GM21528 (cell line): ENCODE results near the gene ZNF697.
"Not testable (repeated sequence)": the region's sequence is repeated elsewhere in the genome, so short reads cannot be mapped to it uniquely, and the experiment has no call there.

Experiments
- ATAC-seq: cut with Tn5 transposase; IDR thresholded peaks from one replicate; pipeline ENCODE4 v1.9.1; 2021; ENCODE audit warnings: mild to moderate bottlenecking, moderate library complexity; ENCODE audit not compliant: unreplicated experiment, low FRiP score

The ZNF697 gene

DNA sequence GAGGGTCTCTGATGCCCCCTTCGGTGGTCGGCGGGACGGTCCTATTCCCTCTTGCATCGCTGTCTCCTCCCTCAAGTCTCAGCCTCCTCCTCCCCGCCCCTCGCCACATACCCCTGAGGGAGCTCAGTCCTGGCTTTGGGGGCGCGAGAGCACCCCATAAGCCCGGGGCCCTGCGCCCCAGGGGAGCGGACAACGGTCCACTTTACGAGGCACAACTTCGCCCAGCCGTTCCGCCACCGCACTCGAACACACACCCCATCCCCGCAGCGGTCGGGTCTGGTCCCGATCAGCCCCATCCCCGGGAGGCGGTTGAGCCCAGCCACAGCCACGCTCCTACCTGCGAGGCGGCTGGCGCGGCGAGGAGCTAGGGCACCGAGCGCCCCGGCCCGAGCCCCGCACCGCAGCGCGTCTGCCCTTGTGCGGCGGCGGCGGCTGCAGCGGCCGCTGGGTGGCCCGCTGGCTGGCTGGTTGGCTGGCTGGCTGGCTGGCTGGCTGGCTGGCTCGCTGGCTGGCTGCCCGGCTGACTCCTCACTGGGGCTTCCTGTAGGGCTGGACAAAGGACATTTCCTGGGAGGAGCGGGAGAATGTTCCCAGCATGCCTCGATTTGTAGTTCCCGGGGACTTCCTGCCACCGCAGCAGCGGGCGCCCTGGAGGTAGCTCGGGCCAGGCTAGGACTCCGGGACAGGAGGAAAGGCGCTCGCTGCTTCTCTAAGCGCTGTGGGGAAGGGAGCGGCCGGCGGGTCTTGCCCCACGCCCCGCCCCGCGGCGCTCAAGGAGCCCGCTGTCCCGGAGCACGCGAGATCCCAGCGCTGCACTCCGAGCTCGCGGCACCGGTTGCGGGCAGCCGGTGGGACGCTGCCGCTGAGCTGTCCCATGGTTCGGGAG is at the start of gene ZNF697:
Gene ZNF697, minus strand, starts transcription at position 533 of the 886 bp plus-strand sequence. CDS start 22,166 bp downstream, outside the sequence.
- ATAC-seq = peak; percentile 68

DNA sequence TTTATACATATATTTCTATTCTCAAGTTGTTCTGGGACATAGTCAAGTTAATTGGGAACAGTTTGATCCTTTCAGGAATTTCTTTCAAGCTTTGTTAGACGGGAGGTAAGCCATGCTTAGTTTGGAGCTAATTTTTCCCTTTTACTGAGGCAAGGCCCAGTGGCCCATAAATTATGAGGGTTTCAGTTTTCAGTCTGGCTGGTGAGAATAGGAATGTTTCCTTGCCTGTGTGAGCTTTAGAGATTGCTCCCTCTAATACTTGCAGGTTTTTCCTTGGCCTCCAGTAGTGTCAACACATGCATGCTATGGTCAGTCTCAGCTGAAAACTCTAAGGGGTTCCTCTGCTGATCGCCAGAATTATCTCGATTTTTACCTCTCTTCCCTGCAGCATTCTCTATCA is 49.5 kb upstream of the ZNF697 start:
- no peak for ATAC-seq

DNA sequence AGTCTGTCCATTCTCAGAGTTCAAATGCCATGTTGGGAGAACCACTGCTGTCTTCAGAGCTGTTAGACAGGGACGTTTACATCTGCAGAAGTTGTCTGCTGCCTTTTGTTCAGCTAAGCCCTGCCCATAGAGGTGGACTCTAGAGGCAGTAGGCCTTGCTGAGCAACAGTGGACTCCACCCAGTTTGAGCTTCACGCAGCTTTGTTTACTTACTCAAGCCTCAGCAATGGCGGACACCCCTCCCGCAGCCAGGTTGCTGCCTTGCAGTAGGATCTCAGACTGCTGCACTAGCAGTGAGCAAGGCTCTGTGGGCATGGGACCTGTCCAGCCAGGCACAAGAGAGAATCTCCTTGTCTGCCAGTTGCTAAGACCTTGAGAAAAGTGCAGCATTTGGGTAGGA is 48.8 kb upstream of the ZNF697 start:
- ATAC-seq = not testable (repeated sequence)

DNA sequence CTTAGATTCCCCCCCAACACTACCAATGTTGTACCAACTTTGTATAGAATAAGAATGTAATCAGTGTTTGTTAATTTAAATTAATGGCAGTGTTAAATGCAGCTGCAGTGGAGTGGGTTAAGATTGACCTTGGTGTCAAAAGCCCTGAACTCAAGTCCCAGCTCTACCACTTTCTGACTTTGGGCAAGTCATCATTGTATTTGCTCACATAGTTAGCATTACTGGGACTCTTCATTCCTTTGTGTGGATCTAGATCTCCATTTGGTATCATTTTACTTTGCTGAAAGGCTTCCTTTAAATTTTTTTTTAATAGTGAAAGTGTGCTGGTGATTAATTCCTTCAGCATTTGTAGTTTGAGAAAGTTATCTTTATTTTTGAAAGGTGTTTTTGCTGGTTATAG is 41.4 kb upstream of the ZNF697 start:
- ATAC-seq = no peak

DNA sequence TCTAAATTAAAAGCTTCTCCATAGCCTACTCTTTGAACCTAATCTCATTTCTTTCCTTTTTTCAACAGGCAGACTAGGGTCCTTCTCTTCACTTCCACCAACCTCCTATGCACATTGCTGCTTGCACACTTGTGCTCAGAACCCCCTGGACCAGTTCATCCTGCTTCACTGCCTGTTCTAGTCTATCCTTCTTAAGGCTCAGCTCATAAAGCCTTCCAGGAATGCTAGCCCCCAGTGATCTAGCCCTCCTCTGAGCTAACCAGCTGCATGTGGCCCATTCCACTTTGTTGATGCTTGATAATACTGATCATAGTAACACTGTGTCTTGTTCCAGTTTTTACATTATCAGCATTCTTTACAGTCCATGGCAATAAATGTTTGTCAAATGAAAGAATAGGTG is 40.7 kb upstream of the ZNF697 start:
- ATAC-seq = no peak

DNA sequence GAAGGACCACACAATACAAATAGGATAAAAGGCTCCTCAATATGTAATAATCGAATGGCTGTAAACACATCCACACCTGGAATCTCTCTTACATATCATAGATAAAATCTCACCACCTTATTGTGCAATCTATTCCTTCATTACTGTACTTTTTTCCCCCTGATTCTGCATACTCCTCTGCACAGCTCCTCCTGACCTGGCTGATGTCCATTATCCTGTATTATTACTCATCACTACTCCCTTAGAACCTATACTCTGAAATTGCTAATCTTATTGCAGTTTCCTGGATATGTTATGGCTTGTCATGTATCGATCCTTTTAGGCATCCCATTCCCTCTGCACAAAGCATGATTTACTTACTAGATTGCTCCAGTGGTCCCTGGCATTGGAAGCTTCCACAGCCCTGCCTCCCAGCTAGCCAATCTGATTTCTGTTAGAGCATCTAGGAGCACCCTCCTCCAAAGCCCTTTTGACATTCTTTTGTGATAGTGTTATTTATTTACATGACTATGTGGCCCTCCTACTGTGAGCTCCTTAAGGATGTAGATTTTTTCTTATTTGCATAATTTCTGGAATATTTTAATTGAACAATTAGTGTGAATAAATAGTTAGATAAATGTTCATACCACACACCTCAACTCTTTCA is 39.5 kb upstream of the ZNF697 start:
- ATAC-seq = no peak

DNA sequence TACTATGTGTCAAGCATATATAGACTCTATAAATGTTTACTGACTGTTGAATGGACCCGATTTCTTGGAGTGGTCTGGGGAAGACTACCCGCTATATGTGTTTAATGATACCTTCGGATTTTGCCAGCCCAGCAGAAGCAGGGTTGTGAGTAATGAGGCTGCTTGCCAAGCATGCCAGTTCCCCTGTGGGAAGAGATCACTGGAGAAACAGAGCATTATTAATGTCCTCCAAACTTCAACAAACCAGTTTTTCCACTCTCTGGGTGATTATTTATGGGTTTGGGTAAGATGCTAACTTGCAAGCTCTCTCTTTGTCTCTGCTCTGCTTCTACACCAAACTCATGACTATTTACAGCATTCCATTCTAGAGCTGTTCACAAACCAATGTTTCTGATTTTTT is 38.6 kb upstream of the ZNF697 start:
- ATAC-seq = no peak

DNA sequence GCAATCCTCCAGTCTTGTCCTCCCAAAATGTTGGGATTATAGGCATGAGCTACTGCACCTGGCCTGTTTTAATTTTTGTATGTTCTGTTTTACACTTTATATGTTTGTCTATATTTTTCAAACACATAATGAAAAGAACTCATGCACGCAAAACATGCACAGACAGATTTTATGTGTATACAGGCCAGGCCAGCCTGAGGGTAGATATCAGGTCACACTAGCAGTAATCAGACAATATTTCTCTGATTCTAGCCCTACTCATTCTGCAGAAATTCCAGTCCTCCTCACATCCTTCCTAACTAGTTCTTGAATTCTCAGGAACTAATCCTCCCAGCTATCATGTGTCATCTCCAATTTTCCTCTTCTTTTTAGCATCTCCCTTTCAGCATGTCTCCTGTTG is 35.8 kb upstream of the ZNF697 start:
- no peak for ATAC-seq

DNA sequence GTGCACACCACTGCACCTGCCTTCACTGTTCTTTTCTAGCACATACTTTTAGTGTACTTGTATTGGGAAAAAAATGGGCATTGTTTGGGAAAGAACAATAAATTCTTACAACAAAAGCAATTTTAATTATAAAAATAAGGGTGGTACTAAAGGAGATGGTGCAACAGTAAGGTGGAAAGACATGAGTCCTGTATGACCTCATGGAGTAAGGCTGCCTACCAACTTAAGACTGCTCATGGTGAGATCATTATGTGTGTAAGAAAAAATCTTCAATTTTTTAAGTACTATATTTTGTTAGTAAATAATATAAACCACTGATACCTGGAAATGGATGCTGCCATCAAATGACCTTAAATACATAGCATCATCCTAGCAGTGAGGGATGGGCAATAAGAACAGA is 34.1 kb upstream of the ZNF697 start:
- ATAC-seq = no peak

DNA sequence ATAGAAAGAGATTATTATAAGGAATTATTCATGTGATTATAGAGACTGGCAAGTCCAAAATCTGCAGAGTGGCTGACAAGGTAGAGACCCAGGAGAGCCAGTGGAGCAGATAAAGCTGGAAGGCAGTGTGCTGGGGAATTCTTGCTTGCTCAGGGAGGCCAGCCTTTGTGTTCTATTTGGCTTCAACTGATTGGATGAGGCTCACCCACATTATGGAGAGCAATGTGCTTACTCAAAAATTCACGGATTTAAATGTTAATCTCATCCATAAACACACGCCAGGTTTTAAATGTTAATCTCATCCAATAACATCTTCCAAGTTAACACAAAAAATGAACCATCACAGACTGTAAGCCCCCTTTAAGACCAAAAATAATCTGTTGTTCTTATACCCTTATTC is 33.5 kb upstream of the ZNF697 start:
- no peak for ATAC-seq

DNA sequence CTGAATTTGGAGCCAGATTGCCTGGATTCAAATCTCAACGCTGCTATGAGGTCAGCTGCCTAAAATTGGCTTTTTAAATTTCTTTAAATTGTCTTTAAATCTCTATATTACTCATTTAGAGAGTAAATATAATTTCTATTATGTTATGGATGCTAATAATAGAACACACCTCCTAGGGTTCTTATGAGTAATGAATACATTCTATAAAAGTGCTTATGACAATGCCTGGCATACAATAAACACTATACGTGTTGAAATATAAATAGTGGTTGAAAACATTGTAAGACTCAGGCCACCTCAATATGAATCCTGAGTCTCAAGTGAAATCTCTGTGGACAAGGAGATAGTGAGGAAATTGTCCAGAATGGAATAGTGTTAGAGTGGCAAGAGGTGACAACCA is 32.7 kb upstream of the ZNF697 start:
- no peak for ATAC-seq

DNA sequence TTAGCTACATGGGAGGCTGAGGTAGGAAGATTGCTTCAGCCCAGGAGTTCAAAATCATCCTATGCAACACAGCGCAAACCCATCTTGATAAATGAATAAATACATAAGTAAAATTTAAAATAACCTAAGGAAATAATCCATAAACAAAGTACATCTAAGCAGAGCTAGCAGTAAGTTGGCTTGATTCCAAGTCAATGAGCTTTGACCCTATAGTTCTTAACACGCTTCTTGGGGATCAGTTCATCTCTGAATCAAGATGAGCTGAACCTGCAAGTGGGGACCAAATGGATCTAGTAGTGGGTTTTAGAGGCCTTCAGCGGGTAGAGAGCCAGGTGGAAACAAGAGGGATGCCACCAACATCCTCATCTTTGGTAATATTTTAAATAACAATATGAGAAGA is 32.1 kb upstream of the ZNF697 start:
- ATAC-seq = no peak

DNA sequence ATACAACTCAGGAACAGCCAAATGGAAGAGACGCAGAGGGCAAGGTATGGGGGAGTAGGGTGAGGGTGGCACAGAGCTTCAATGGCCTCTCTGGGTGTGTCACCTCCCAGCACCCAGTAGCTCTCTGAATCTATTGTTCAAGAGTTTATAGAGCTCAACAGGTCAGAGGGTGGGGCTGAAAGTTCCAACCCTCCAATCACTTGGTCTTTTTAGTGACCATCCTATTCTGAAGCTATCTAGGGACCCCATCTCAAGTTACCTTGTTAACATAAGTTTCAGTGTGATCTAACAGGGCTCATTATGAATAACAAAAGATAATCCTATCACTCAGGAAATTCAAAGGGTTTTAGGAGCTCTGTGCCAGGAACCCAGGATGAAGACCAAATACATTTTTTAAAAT is 31.2 kb upstream of the ZNF697 start:
- ATAC-seq = no peak

DNA sequence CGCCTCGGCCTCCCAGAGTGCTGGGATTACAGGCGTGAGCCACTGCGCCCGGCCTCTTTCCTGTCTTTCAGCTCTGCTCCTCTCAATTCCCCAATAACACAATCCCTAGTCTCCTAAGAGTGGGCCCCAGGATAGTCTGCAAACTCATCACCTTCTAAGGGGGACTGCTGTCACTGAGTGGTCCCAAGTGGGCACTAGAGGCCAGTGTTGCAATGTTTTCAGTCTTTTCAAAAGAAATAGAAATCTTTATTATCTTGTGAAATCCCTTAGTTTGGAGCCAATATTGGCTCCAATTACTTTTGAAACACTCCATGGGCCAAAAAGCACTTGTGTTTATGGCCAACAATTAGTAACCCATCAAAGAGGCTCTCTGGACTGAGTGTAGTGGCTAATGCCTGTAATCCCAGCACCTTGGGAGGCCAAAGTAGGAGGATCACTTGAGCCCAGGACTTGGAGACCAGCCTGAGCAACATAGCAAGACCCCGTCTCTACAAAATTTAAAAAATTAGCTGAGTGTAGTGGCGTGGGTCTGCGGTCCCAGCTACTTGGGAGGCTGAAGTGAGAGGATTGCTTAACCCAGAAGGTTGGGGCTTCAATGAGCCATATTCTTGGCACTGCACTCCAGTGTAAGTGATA is 28.6 kb upstream of the ZNF697 start:
- no peak for ATAC-seq

DNA sequence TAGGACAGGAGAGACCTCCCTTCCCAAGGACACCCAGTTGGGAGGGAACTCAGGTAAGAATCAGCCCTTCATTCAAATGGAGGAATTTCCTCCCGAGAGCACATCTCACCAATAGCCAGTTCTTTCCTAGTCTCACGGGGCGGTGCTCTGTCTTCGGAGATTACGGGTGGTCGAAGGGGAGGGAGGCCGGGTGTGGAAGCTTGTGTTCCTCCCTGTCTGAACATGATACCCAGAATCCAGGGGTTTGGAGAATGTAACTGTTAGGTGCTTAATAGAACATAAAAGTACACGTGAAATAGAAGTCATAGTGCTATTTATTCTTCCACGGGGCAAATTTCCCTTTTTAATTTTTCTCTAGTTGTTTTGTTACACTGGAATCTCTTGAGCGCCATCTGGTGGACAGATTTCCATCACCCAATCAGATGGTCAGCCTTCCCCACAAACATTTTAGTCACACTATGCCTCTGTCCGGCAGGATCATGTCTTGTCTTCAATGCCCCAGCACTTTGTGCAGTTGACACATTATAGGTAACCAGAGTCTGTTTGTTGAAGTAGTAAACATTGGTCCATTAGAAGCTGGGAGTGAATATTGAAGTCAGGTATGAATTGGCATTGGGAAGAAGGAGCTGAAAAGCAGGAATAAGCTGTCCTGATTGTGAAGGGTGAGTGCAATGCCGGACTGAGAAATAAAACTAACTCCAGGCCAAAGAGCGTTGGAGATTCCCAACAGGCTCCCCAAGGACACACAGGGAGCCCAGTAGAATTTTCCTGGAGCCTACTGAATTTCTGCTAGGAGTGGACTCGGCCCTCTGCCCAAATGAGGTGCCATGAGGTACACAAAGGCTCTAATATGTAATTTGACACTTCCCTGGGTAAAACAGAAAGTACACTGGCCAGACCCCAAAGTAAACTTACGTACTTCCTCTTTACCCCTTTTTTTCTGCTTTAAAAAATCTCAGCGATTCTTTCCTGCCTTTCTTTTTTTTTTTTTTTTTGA is 27.6 kb upstream of the ZNF697 start:
- no peak for ATAC-seq

DNA sequence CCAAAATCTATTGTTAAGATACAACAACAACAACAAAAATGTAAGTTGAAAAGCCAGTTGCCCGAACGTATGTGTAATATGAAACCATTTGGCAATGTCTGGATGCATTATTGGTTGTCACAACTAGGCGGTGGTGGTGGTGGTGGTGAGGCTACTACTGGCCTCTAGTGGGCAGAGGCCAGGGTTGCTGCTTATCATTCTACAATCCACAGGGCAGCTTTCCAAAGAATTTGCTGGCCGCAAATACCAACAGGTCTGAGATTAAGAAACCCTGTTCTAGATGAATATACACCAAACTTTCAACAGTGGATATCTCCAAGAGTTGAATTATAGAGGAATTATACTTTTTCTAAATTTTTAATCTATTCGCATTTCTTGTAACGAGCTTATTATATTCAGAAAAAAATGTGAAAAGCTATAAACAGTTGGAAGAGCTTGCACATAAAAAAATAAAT is 26.8 kb upstream of the ZNF697 start:
- peak; percentile 53 for ATAC-seq

DNA sequence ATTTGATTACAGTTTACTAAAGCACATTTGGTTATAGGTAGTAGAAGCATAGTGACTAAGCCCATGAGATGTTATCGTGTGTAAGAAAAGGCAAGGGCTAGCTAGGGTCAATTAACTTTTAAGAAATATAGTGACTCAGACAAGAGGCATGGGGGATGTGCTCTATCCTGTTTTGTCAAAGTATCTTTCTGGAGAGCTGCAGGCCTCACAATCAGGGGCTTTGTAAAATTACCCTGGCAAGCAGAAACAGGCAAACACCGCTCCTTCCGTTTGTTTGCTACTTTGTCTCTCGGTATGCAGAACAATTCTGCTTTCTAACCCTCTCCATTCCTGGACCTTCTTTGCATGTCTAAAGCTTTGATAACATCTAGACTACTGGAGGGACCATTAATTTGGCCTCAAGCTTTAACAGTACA is 26.1 kb upstream of the ZNF697 start:
- no peak for ATAC-seq

DNA sequence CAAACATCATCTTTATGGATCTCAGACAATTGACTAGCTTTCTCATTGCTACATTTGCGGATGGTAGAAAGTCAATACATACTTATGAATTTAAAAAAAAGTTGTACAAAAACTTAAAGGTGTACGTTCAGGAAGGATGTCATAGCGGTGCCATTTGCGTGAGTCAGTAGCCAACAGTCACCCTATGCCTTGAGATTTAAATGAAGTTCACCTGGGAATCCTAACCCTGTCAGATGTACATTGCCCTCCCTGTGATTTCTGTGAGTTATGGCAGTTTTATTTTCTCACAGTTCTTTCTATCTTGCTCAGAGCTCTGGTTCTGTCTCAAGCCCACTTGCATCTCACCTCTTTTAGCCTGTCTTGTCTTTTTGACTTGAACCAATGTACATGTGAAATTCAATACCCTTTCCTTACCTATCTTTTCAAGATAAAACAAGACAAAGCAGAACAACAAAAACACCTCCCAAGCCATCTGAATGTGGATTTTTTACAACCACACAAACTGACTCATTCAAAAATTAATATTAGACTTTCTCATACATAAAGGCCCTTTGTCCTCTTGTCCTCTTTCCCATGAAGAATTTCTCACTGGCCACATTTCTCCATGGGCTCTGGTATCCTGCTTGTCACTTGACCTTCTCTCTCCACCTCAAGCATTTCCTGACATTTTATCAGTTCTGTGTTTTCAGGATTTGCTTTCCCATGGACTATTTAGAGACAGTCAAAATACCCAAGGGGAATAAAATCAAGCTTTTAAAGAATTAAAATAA is 25.3 kb upstream of the ZNF697 start:
- ATAC-seq = no peak

DNA sequence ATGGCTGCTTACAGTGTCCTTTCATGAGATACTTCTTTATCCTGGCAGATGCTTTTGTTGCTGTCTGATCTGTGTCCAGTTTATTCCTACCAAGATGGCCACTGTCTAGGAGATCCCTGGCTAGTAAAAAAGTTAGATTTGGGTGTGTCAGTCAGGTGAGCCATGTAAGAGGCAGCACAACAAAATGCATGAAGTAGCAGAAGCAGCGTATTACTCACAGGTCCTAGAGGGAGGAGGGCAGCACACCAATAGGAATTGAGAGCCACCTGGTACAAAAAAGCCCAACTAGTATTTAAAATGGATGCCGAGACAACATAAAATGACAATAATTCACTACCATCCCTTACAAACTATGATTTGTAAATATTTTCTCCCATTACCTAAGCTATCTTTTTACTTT is 22.8 kb upstream of the ZNF697 start:
- ATAC-seq = no peak

DNA sequence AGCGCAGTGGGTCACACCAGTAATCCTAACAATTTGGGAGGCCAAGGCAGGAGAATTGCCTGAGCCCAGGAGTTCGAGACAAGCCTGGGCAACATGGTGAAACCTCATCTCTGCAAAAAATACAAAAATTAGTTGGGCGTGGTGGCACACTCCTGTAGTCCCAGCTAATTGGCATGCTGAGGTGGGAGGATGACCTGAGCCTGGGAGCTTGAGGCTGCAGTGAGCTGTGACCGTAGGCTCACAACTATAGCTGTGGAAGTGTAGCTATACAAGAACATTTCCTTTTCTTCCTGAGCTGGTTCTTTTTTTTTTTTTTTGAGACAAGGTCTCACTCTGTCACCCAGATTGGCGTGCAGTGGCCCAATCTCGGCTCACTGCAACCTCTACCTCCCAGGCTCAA is 19.1 kb upstream of the ZNF697 start:
- no peak for ATAC-seq
